MM.1S (cell line): ENCODE measurements around the gene LIME1.

ENCODE experiments used
- DNase-seq: peaks from one replicate; pipeline ENCODE4 v3.0.0-alpha.2; 2015
- H2AFZ ChIP-seq: fragments of 300-600 bp; sonication (generic); 2 replicates; pipeline ENCODE4 v1.6.0; 2016; ENCODE audit warnings: antibody characterized with exemption, low read length
- H3F3A ChIP-seq: fragments of 300-600 bp; sonication (generic); 2 replicates; pipeline ENCODE4 v1.6.1; 2016; ENCODE audit warnings: mild to moderate bottlenecking, antibody characterized with exemption, low read length, moderate library complexity, mixed read lengths; ENCODE audit not compliant: insufficient read depth
- H3K27ac ChIP-seq: fragments of 300-600 bp; sonication (generic); 2 replicates; pipeline ENCODE4 v1.5.1; 2016; ENCODE audit warnings: mild to moderate bottlenecking, low read length
- H3K27me3 ChIP-seq: fragments of 300-600 bp; sonication (generic); replicated peaks from 2 replicates; pipeline ENCODE4 v1.6.0; 2016; ENCODE audit warnings: low read length; ENCODE audit not compliant: insufficient read depth
- H3K36me3 ChIP-seq: fragments of 300-600 bp; sonication (generic); replicated peaks from 2 replicates; pipeline ENCODE4 v1.6.1; 2016; ENCODE audit warnings: mild to moderate bottlenecking, low read length, mixed read lengths; ENCODE audit not compliant: insufficient read depth
- H3K4me1 ChIP-seq: fragments of 300-600 bp; sonication (generic); 2 replicates; pipeline ENCODE4 v1.6.1; 2016; ENCODE audit warnings: low read length, mixed read lengths
- H3K4me2 ChIP-seq: fragments of 300-600 bp; sonication (generic); 2 replicates; pipeline ENCODE4 v1.6.0; 2016; ENCODE audit warnings: low read depth, low read length
- H3K4me3 ChIP-seq: fragments of 300-600 bp; sonication (generic); 2 replicates; pipeline ENCODE4 v1.5.1; 2016; ENCODE audit warnings: low read length, mixed read lengths
- H3K79me2 ChIP-seq: fragments of 300-600 bp; sonication (generic); 2 replicates; pipeline ENCODE4 v1.6.1; 2016; ENCODE audit warnings: mixed run types, low read length, mixed read lengths
- H3K9ac ChIP-seq: fragments of 300-600 bp; sonication (generic); 2 replicates; pipeline ENCODE4 v1.6.1; 2016; ENCODE audit warnings: low read length, mixed read lengths
- H3K9me2 ChIP-seq: fragments of 300-600 bp; sonication (generic); replicated peaks from 2 replicates; pipeline ENCODE4 v1.6.1; 2016; ENCODE audit warnings: mild to moderate bottlenecking, low read length, mixed read lengths; ENCODE audit not compliant: insufficient read depth
- H3K9me3 ChIP-seq: fragments of 300-600 bp; sonication (generic); replicated peaks from 2 replicates; pipeline ENCODE4 v1.6.1; 2016; ENCODE audit warnings: mild to moderate bottlenecking, low read length, mixed read lengths; ENCODE audit not compliant: insufficient read depth
- H4K20me1 ChIP-seq: fragments of 300-600 bp; sonication (generic); 2 replicates; pipeline ENCODE4 v1.6.1; 2016; ENCODE audit warnings: mild to moderate bottlenecking, low read length, moderate library complexity, mixed read lengths; ENCODE audit not compliant: insufficient read depth
- CTCF ChIP-seq: fragments of 300-600 bp; sonication (generic); IDR thresholded peaks from 2 replicates; pipeline ENCODE4 v1.5.1; 2016; ENCODE audit warnings: antibody characterized with exemption, low read length, mixed read lengths
- EZH2 ChIP-seq: fragments of 300-600 bp; sonication (generic); optimal IDR thresholded peaks from 2 replicates; pipeline ENCODE3; 2017; ENCODE audit warnings: low read depth, mild to moderate bottlenecking, antibody characterized with exemption, low read length, mixed read lengths
- EZH2phosphoT487 ChIP-seq: fragments of 300-600 bp; sonication (generic); IDR thresholded peaks from 2 replicates; pipeline ENCODE4 v1.6.1; 2018; ENCODE audit warnings: antibody characterized with exemption, low read length

LIME1 gene

DNA sequence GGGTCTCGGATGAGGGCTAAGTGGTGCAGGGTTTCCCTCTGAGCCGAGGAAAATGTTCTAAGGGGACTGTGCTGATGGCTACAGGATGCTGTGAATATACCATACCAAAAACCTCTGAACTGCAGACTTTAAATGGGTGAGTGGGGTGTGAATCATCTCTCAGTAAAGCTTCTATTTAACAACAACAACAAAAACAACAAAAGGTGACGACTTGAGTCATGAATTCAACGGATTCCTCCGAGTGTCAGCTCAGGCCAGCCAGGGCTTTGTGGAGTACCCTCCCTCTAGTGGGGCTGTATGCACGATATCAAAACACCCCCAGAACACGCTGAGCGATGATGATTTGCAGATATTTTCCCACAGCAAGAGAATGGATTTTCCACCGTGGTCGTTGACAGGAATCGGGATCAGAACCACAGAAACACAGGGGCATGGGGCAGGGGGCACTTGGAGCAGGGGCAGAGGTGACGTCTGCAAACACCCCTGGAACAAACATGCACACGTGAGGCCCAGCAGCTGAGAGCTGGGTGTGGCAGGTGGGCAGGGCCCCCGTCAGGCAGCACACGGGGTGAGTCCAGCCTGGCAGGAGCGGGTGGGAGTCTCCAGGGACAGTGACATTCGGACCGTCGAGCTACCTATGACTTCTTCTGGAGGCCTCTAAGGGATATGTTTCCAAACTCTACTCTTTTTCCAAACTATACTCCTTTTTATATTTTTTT lies 41.7 kb downstream of the LIME1 start:
- H3K27ac ChIP-seq = no peak overlapping the region
- no peaks in the 10 kb centered on the region for H4K20me1 ChIP-seq
- H3K4me2 ChIP-seq = no peak overlapping the region
- no peaks in the 10 kb centered on the region for H3K9me2 ChIP-seq
- H3K36me3 ChIP-seq = no peaks in the 10 kb centered on the region
- no peaks in the 10 kb centered on the region for H3K79me2 ChIP-seq
- no peaks in the 10 kb centered on the region for H3K9me3 ChIP-seq
- H3K4me3 ChIP-seq = no peak overlapping the region
- DNase-seq = no peak
- 0 out of 2 replicates have a peak, but pooled peaks cover 4% of the 10 kb centered on the region for H3F3A ChIP-seq
- no peak overlapping the region for H2AFZ ChIP-seq
- TF ChIP-seq CTCF (no peak), EZH2 (no peak), EZH2phosphoT487 (no peak)
- no peak overlapping the region for H3K9ac ChIP-seq
- H3K27me3 ChIP-seq = peaks cover 47% of the 10 kb centered on the region
- H3K4me1 ChIP-seq = no peaks in the 10 kb centered on the region

DNA sequence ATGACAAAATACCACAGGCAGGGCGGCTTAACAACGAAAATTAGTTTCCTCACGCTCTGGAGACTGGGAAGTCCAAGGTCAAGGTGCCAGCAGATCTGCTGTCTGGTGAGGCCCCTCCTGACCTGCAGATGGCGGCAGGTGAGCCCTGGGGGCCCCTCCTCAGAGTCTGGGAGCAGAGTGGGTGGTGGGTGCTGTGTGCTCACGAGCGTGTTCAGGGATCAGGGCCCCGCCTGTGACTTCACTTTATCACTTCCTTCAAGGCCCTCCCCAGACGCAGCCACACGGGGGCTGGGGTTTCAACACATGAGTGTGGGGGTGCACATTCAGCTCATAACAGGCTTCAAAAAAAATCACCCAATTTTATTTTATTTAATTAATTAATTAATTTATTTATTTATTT lies 42.4 kb downstream of the LIME1 start:
- Histone ChIP-seq H3K9me2 (no peaks in the 10 kb centered on the region), H3F3A (0 out of 2 replicates have a peak, but pooled peaks cover 4% of the 10 kb centered on the region), H3K27ac (no peak overlapping the region), H4K20me1 (no peaks in the 10 kb centered on the region), H3K36me3 (no peaks in the 10 kb centered on the region), H3K9me3 (no peaks in the 10 kb centered on the region), H3K4me1 (no peaks in the 10 kb centered on the region), H3K9ac (no peak overlapping the region), H3K4me2 (no peak overlapping the region), H2AFZ (no peak overlapping the region), H3K27me3 (peaks cover 51% of the 10 kb centered on the region), H3K79me2 (no peaks in the 10 kb centered on the region), H3K4me3 (no peak overlapping the region)
- no peak for DNase-seq
- TF ChIP-seq CTCF = 0 out of 2 replicates have a peak, but pooled peaks have one; percentile 3
- no peak for TF ChIP-seq EZH2phosphoT487

GRCh38 chr20:63781181-63781580 lies 44.7 kb downstream of the LIME1 start:
- TF ChIP-seq EZH2phosphoT487 (no peak), CTCF (no peak), EZH2 (no peak)
- Histone ChIP-seq H3K9ac (no peak overlapping the region), H3K4me3 (no peak overlapping the region), H3F3A (0 out of 2 replicates have a peak, but pooled peaks cover 4% of the 10 kb centered on the region), H4K20me1 (no peaks in the 10 kb centered on the region), H3K4me1 (no peaks in the 10 kb centered on the region), H3K9me2 (no peaks in the 10 kb centered on the region), H3K4me2 (no peak overlapping the region), H3K27ac (no peak overlapping the region), H2AFZ (no peak overlapping the region), H3K36me3 (no peaks in the 10 kb centered on the region), H3K27me3 (peaks cover 50% of the 10 kb centered on the region), H3K79me2 (no peaks in the 10 kb centered on the region), H3K9me3 (no peaks in the 10 kb centered on the region)
- DNase-seq = no peak
